ENCODE data around the gene INTS14.
A peak's percentile ranks its signal among the peaks of the same experiment; 100 is the strongest.

INTS14 gene

DNA sequence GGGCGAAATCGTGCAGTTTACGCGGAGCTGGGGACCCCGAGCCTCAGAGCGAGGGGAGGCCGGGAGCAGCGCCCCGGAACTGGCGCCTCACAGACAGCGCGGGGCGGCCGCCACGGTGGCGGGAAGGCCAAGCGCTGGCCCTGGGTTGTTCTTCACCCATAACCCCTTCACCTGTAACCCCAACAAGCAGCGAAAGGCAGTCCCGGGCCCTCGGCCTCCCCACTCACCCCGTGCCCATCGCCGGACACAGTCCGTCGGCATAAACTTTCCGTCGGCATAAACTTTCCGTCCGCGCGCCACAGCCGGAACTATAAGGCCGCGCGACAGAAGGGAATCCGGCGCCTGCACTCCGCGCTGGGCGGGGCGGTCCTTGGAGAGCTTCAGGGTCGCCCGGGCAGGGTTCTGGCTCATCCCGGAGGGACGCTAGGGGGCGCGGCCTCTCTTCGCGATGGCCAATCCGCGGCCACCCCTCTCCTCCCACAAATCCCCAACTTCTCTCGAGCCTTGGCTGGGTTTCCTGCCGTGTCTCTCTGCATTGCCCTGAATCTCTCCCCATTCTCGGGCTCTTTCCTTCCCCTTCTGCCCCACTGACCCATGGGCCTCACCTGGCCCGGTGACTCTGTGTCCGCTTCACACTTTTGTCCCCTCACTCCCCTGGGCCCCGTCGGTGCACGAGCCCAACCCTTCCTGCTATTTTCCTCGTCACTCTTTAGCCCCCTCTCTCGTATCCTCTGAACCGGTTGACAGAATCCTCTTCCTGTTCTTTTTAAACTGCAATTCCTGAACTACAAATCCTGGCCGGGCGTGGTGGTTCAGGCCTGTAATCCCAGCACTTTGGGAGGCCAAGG, at the start of gene INTS14:
TSS of gene INTS14 (minus strand) at position 261 of the 848 bp plus-strand sequence. CDS start 3,751 bp downstream, outside the sequence.
- Histone ChIP-seq H3K9me3 (ENCODE audit: control insufficient read depth, low read length) (no peaks in the 10 kb centered on the region), H3K4me3 (ENCODE audit: low read length) (peak within 1 kb of the TSS; percentile 99), H3K36me3 (ENCODE audit: control insufficient read depth, insufficient read depth, low read length, severe bottlenecking) (peaks cover 3% of the 10 kb centered on the region), H3K9ac (ENCODE audit: low read length) (peak within 1 kb of the TSS; percentile 96), H3K4me1 (ENCODE audit: control insufficient read depth, insufficient read depth, low read length) (peaks cover 26% of the 10 kb centered on the region), H3K27me3 (replicated peaks; ENCODE audit: control insufficient read depth, insufficient read depth, low read length) (no peaks in the 10 kb centered on the region)
- peak; percentile 99 for DNase-seq (ENCODE audit: low read depth)

DNA sequence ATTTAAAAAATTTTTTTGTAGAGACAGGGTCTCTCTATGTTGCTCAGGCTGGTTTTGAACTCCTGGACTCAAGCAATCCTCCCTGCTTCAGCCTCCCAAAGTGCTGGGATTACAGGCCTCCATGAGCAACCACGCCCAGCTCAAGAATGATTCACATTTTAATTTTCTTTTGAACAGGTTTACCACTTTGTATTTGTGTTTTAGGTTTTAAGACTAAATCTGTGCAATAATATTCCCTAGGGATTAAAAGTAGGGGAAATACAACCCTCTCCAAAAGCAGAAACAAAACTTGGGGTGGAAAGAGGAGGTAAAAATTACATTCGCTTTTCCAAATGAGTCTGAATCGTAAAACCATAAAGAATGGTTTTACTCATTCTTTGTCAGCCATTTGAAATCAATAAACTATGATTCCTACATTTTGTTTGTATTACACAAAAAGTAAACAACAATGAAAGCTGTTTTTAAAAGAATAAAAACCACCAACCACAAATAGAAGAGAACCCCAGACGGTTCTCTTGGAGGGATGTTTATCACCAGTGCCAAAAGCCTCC, 48.6 kb upstream of the INTS14 start:
- peaks cover 14% of the 10 kb centered on the region for H3K4me1 ChIP-seq (ENCODE audit: control insufficient read depth, insufficient read depth, low read length)
- no peak overlapping the region for H3K9ac ChIP-seq (ENCODE audit: low read length)
- H3K36me3 ChIP-seq (ENCODE audit: control insufficient read depth, insufficient read depth, low read length, severe bottlenecking), result peaks cover 11% of the 10 kb centered on the region
- H3K27me3 ChIP-seq (replicated peaks; ENCODE audit: control insufficient read depth, insufficient read depth, low read length), result no peaks in the 10 kb centered on the region
- no peaks in the 10 kb centered on the region for H3K9me3 ChIP-seq (ENCODE audit: control insufficient read depth, low read length)
- DNase-seq (ENCODE audit: low read depth), result peak; percentile 9
- H3K4me3 ChIP-seq (ENCODE audit: low read length), result no peak overlapping the region

DNA sequence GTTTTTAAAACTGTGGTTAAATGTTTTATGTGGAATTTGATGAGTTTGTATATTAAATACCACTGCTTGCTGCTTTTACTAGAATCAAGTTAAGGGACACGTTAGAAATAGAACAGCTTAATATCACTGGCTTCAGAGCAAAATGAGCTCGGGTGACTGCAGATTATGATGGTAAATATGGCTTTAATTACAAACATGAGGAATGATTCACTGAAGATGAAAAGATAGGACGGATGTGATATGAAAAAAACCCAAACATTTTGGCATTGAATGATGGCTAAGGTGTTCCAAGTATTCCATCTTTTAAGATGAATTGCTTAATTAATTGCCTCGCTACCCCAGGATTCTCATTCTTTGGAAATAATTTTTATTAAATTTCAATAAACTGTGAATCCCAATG, 44.5 kb upstream of the INTS14 start:
- no peaks in the 10 kb centered on the region for H3K9me3 ChIP-seq (ENCODE audit: control insufficient read depth, low read length)
- no peak overlapping the region for H3K4me3 ChIP-seq (ENCODE audit: low read length)
- no peak overlapping the region for H3K9ac ChIP-seq (ENCODE audit: low read length)
- no peaks in the 10 kb centered on the region for H3K27me3 ChIP-seq (replicated peaks; ENCODE audit: control insufficient read depth, insufficient read depth, low read length)
- DNase-seq (ENCODE audit: low read depth), result peak; percentile 25
- peaks cover 24% of the 10 kb centered on the region for H3K4me1 ChIP-seq (ENCODE audit: control insufficient read depth, insufficient read depth, low read length)
- H3K36me3 ChIP-seq (ENCODE audit: control insufficient read depth, insufficient read depth, low read length, severe bottlenecking), result peaks cover 16% of the 10 kb centered on the region

DNA sequence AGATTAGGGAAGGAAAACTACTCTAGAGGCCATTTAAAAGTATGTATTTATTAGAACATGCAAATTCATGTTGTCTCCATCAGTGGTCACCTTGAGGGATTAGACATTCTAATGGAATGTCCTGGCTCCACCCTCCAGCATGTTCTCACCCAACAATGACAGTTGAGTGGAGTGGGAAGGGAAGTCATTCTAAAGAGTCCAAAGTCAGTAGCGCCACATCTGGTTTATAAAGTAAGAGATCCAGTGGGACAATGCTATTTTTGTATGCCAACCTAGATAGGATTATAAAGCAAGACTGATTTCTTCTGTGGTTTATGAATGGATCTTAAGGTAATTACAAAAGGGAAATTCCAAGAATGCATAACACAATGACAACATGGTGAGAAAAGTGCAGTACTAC, 44.1 kb upstream of the INTS14 start:
- H3K27me3 ChIP-seq (replicated peaks; ENCODE audit: control insufficient read depth, insufficient read depth, low read length), result no peaks in the 10 kb centered on the region
- no peak overlapping the region for H3K4me3 ChIP-seq (ENCODE audit: low read length)
- no peak overlapping the region for H3K9ac ChIP-seq (ENCODE audit: low read length)
- H3K4me1 ChIP-seq (ENCODE audit: control insufficient read depth, insufficient read depth, low read length), result peaks cover 24% of the 10 kb centered on the region
- peak; percentile 16 for DNase-seq (ENCODE audit: low read depth)
- H3K9me3 ChIP-seq (ENCODE audit: control insufficient read depth, low read length), result no peaks in the 10 kb centered on the region
- H3K36me3 ChIP-seq (ENCODE audit: control insufficient read depth, insufficient read depth, low read length, severe bottlenecking), result peaks cover 16% of the 10 kb centered on the region

DNA sequence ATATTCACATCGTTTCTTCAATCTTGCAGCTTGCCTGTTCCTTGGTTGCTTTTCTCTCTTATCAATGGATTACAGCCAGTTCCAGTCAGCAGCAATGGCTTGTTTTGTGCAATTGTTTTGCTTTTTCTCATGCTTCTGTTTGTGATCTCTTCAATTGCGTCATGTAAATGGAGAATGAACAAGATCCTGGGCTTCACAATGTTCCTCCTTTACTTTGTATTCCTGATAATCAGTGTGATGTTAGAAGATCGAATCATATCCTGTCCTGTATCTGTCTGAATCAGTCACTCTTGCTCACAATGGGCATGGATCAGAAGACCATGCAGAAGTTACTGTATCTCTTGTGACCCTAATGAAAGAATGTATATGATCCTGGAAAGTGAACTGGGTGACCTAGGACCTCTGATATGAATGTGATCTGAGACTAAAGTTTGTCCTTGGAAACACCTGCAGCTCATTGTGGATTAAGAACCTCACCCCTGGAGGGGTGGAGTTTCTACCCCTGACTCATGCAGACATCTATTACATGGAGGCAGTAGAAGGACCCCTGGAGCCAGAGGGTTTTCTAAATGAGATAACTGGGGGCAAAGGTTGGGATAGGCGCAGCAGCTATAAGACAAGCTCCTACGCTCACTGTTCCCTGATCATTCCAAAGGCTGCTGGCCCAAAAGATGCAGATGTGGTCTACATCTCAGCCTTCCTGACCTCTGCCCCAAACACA, 43.0 kb upstream of the INTS14 start:
- H3K9me3 ChIP-seq (ENCODE audit: control insufficient read depth, low read length), result no peaks in the 10 kb centered on the region
- H3K36me3 ChIP-seq (ENCODE audit: control insufficient read depth, insufficient read depth, low read length, severe bottlenecking), result peaks cover 16% of the 10 kb centered on the region
- H3K9ac ChIP-seq (ENCODE audit: low read length), result peak overlapping the region; percentile 5
- DNase-seq (ENCODE audit: low read depth), result peak; percentile 30
- no peaks in the 10 kb centered on the region for H3K27me3 ChIP-seq (replicated peaks; ENCODE audit: control insufficient read depth, insufficient read depth, low read length)
- H3K4me1 ChIP-seq (ENCODE audit: control insufficient read depth, insufficient read depth, low read length), result peaks cover 24% of the 10 kb centered on the region
- peak overlapping the region; percentile 19 for H3K4me3 ChIP-seq (ENCODE audit: low read length)

DNA sequence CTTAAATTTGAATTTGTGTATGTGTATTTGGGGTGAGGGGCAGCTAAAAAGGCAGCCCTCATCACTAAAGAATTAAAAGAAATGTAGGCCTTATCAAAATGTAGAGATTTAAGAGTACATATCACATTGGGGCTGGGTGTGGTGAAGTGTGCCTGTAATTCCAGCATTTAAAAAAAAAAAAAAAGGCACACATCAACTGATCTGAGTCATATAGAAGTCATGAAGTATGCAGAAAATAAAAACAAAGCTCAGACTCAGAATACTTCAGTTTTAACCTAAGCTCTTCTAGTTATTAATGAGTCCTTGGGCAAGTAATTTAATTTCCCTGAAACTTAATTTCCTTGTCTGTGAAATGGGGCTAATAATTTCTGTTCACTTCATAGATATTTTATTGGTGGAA, 42.4 kb upstream of the INTS14 start:
- Histone ChIP-seq H3K4me3 (ENCODE audit: low read length) (peak overlapping the region; percentile 19), H3K36me3 (ENCODE audit: control insufficient read depth, insufficient read depth, low read length, severe bottlenecking) (peaks cover 16% of the 10 kb centered on the region), H3K9me3 (ENCODE audit: control insufficient read depth, low read length) (no peaks in the 10 kb centered on the region), H3K27me3 (replicated peaks; ENCODE audit: control insufficient read depth, insufficient read depth, low read length) (no peaks in the 10 kb centered on the region), H3K4me1 (ENCODE audit: control insufficient read depth, insufficient read depth, low read length) (peaks cover 24% of the 10 kb centered on the region), H3K9ac (ENCODE audit: low read length) (peak overlapping the region; percentile 5)
- peak; percentile 65 for DNase-seq (ENCODE audit: low read depth)

DNA sequence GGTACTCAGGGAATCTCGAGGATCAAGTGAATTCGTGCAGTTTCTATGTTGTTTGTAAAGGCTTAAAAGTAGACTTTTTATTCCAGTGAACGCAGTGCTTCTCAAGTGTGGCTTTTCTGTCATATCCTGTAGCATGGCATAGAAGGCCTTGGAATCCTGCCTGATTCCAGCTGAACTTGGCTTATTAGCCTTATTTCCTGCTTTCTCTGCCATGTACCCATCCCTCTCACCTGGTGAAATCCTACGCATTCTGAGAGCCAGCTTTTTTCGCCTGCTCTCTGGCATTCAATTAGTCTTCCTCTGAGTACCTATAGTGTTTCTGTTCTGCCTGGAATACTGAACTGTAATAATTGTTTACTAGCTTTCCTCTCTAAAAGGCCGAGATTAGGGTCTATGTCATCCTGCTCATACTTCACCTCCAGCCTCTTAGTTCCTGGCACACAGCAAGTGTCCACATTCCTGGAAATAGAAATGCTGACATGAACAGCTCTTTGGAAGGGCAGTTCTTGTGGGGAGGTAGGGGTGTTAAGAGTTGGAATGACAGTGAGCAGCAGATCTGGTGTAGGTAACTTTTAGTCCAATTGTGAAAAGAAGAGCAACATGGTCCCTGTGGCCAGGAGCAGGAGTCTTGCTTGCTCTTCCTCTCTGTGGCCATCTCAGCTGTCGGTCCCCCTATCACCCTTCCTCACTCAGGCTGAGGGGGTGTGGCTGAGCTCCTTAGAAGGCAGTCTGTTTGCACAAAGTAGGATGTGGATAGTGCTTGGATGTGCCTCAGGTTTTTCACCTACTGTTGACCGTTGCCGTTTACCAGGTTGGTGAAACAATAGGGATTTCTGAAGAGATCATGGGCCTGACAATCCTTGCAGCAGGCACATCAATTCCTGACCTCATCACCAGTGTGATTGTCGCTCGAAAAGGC, 41.2 kb upstream of the INTS14 start:
- H3K27me3 ChIP-seq (replicated peaks; ENCODE audit: control insufficient read depth, insufficient read depth, low read length), result no peaks in the 10 kb centered on the region
- DNase-seq (ENCODE audit: low read depth), result no peak
- no peak overlapping the region for H3K4me3 ChIP-seq (ENCODE audit: low read length)

DNA sequence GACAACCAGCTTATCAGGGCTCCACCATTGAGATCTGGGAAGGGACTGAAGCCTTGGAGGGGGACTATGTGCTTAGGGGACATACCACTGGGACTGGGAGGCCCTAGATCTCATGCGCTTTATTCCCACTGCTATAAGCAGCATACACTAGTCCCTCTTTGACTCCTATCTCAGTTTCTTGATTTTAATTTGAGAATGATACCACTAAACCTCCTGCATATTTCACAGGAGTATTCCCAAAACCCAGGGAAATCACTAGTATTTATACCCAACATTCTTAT, 40.1 kb upstream of the INTS14 start:
- Histone ChIP-seq H3K36me3 (ENCODE audit: control insufficient read depth, insufficient read depth, low read length, severe bottlenecking) (peaks cover 15% of the 10 kb centered on the region), H3K4me1 (ENCODE audit: control insufficient read depth, insufficient read depth, low read length) (peaks cover 24% of the 10 kb centered on the region), H3K9ac (ENCODE audit: low read length) (no peak overlapping the region), H3K27me3 (replicated peaks; ENCODE audit: control insufficient read depth, insufficient read depth, low read length) (no peaks in the 10 kb centered on the region), H3K9me3 (ENCODE audit: control insufficient read depth, low read length) (no peaks in the 10 kb centered on the region), H3K4me3 (ENCODE audit: low read length) (no peak overlapping the region)
- no peak for DNase-seq (ENCODE audit: low read depth)

More for the DNA sequence above, 41.2 kb upstream of the INTS14 start:
- Histone ChIP-seq H3K9me3 (ENCODE audit: control insufficient read depth, low read length) (no peaks in the 10 kb centered on the region), H3K36me3 (ENCODE audit: control insufficient read depth, insufficient read depth, low read length, severe bottlenecking) (peaks cover 16% of the 10 kb centered on the region), H3K9ac (ENCODE audit: low read length) (no peak overlapping the region), H3K4me1 (ENCODE audit: control insufficient read depth, insufficient read depth, low read length) (peaks cover 24% of the 10 kb centered on the region)

DNA sequence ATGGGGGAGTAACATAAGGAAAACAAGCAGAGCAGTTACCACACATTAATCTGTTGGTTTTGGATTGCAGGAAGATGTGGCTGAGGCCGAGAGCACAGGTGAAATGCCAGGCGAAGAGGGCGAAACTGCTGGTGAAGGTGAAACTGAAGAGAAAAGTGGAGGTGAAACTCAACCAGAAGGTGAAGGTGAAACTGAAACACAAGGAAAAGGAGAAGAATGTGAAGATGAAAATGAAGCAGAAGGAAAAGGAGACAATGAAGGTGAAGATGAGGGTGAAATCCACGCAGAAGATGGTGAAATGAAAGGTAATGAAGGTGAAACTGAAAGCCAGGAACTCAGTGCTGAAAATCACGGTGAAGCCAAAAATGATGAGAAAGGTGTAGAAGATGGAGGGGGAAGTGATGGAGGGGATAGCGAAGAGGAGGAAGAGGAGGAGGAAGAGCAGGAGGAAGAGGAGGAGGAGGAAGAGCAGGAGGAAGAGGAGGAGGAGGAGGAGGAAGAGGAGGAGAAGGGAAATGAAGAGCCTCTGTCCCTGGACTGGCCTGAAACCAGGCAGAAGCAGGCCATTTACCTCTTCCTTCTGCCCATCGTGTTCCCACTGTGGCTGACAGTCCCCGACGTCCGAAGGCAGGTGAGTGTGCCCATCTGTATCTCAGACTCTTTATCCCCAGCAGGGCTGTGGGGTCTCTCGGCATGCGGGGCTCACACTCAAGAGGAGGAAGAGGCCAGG, 39.5 kb upstream of the INTS14 start:
- Histone ChIP-seq H3K4me1 (ENCODE audit: control insufficient read depth, insufficient read depth, low read length) (peaks cover 24% of the 10 kb centered on the region), H3K36me3 (ENCODE audit: control insufficient read depth, insufficient read depth, low read length, severe bottlenecking) (peaks cover 11% of the 10 kb centered on the region), H3K9ac (ENCODE audit: low read length) (no peak overlapping the region), H3K27me3 (replicated peaks; ENCODE audit: control insufficient read depth, insufficient read depth, low read length) (no peaks in the 10 kb centered on the region), H3K9me3 (ENCODE audit: control insufficient read depth, low read length) (no peaks in the 10 kb centered on the region), H3K4me3 (ENCODE audit: low read length) (no peak overlapping the region)
- DNase-seq (ENCODE audit: low read depth), result no peak

DNA sequence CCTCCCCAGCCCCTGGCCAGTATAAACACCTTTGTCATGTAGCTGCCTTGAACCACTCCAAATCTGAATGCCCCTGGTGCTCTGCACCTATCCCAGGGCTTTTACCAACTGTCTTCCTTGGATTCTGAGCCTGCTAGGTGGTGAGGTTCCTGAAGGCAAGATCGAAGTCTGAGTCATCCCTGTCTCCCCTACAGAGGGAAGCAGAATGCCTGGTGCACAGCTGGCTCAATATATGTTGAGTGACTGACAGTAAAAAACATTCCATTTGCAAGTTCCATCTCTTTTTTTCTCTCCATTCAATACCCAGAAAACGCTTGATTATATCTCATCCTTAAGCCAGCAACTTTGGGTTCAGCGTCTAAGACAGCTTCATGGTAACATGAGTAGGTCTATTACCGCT, 35.6 kb upstream of the INTS14 start:
- Histone ChIP-seq H3K4me1 (ENCODE audit: control insufficient read depth, insufficient read depth, low read length) (no peaks in the 10 kb centered on the region), H3K27me3 (replicated peaks; ENCODE audit: control insufficient read depth, insufficient read depth, low read length) (no peaks in the 10 kb centered on the region), H3K4me3 (ENCODE audit: low read length) (no peak overlapping the region), H3K9ac (ENCODE audit: low read length) (no peak overlapping the region), H3K36me3 (ENCODE audit: control insufficient read depth, insufficient read depth, low read length, severe bottlenecking) (peaks cover 3% of the 10 kb centered on the region), H3K9me3 (ENCODE audit: control insufficient read depth, low read length) (no peaks in the 10 kb centered on the region)
- DNase-seq (ENCODE audit: low read depth), result peak; percentile 33
